KOPT-K1 (cell line): ENCODE data around the gene PPP2R3C.
"Not testable (repeated sequence)": the region's sequence is repeated elsewhere in the genome, so short reads cannot be mapped to it uniquely, and the experiment has no call there.

Source experiments
- H3K27ac ChIP-seq: fragments of 200-600 bp; sonication (generic); 2 replicates; pipeline ENCODE4 v1.5.1; 2016; ENCODE audit warnings: antibody characterized with exemption, mild to moderate bottlenecking, low read depth, low read length; ENCODE audit not compliant: poor library complexity, severe bottlenecking
- H3K36me3 ChIP-seq: fragments of 200-600 bp; sonication (generic); 2 replicates; pipeline ENCODE4 v1.5.1; 2017; ENCODE audit warnings: antibody characterized with exemption, mild to moderate bottlenecking, low read length, moderate library complexity; ENCODE audit not compliant: insufficient read depth
- H3K9me3 ChIP-seq: fragments of 200-600 bp; sonication (generic); 2 replicates; pipeline ENCODE4 v1.5.1; 2017; ENCODE audit warnings: antibody characterized with exemption, low read length, mild to moderate bottlenecking; ENCODE audit not compliant: insufficient read depth, poor library complexity, severe bottlenecking

PPP2R3C gene

GRCh38 chr14:35050652-35051051, 71.1 kb downstream of the PPP2R3C start:
- Histone ChIP-seq H3K36me3 (peaks cover 21% of the 10 kb centered on the region; the same call in 1 of the 2 replicates), H3K27ac (no peak overlapping the region), H3K9me3 (no peaks in the 10 kb centered on the region)

- 0 out of 2 replicates have a peak, but pooled peaks cover 14% of the 10 kb centered on the region for H3K36me3 ChIP-seq
- no peaks in the 10 kb centered on the region for H3K9me3 ChIP-seq
- H3K27ac ChIP-seq: no peak overlapping the region
Observed at GRCh38 chr14:35047976-35048513, 73.7 kb downstream of the PPP2R3C start.

DNA sequence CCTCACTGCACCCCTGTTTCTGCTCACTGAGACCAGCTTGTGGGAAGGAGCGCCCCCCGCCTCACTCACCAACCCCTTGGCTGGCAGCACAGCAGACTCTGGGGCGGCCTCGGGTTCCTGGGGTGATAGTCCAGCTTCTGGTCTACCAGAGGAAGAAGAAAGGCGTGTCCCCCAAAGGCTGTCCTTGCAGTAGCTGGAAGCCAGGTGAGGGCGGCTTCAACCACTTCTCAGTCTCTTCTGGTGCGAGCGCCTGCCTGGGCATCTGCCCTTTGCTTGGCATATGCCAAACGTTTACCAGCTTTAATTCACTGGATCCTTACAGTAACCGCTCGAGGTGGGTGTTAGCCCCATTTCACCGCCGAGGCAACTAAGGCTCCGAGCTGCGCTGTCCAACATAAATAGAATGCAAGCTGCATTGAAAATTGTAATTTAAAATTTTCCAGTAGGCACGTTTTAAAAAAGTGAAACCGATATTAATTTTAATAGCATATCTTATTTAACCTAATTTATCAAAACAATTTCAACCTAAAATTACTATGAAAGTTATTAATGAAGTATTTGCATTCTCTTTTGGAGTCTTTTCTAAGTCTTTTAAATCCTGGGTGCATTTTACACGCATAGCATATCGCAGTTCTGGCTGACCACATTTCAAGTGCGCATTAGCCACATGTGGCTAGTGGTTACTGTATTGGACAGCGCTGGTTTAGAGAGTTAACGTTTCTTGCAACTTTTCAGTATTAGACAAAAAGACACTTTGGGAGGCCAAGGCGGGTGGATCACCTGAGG, 74.8 kb downstream of the PPP2R3C start:
- no peaks in the 10 kb centered on the region for H3K9me3 ChIP-seq
- 0 out of 2 replicates have a peak, but pooled peaks cover 14% of the 10 kb centered on the region for H3K36me3 ChIP-seq
- peak overlapping the region; percentile 73 for H3K27ac ChIP-seq

DNA sequence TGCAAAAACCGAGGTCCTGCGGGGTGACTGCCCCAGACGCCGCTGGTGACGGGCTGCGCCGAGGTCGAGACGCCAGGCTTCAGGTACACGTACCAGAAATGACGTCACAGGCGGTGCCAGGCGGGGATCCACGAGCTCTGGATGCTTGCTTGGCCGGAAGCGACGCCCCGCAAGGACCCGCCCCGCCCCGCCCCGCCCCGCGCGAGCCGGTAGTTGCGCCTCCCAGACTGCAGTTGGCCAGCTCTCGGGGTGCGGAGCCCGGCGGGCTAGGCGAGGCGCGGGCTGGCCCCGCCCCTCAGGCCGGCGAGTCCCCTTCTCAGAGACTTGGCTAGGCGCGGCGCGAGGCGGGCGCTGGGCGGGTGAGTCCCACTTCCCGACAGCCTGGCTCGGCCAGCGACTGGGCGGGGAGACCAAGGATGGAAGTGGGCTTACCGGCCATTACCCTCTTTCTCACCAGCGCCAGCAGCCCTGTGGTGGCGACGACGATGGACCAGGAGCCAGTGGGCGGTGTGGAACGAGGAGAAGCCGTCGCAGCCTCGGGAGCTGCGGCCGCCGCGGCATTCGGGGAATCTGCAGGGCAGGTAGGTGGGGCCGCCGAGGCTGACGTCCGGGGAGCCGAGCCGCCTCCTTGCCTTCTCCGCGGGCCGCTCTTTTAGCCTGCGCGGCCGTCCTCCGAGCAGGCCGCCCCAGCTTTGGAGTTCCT, 75.6 kb downstream of the PPP2R3C start, which contains the start of gene FAM177A1:
FAM177A1 (plus strand) TSS at position 225 of the 703 bp plus-strand sequence; CDS start at position 417, 192 bp downstream.
- 0 out of 2 replicates have a peak, but pooled peaks cover 9% of the 10 kb centered on the region for H3K36me3 ChIP-seq
- H3K27ac ChIP-seq: peak within 1 kb of the TSS; percentile 73
- no peaks in the 10 kb centered on the region for H3K9me3 ChIP-seq

GRCh38 chr14:35045798-35046047, 76.1 kb downstream of the PPP2R3C start:
- 0 out of 2 replicates have a peak, but pooled peaks cover 9% of the 10 kb centered on the region for H3K36me3 ChIP-seq

GRCh38 chr14:35044939-35045797, 76.6 kb downstream of the PPP2R3C start:
- Histone ChIP-seq H3K27ac (peak overlapping the region; percentile 73), H3K36me3 (0 out of 2 replicates have a peak, but pooled peaks cover 9% of the 10 kb centered on the region), H3K9me3 (no peaks in the 10 kb centered on the region)

More at GRCh38 chr14:35045798-35046047, 76.1 kb downstream of the PPP2R3C start:
- peak overlapping the region; percentile 73 for H3K27ac ChIP-seq
- H3K9me3 ChIP-seq: no peaks in the 10 kb centered on the region

DNA sequence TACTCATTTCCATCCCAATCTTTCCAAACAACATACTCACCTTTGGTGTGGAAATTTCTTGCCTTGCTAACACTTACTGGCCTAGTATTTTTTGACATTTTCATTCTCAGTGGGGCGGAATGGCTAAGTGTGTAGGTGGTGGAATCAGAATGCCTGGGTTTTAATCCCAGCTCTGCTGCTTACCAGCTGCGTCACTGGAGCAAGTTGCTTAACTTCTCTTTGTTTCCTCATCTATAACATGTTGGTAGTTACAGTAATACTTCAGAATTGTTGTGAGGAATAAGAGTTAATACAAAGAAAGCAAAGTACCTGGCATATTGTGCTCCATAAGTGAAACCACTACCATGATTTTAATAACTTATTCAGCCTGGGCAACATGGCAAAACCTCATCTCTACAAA, 78.7 kb downstream of the PPP2R3C start:
- Histone ChIP-seq H3K27ac (no peak overlapping the region), H3K36me3 (no peaks in the 10 kb centered on the region), H3K9me3 (no peaks in the 10 kb centered on the region)

- H3K9me3 ChIP-seq: no peaks in the 10 kb centered on the region
- no peaks in the 10 kb centered on the region for H3K36me3 ChIP-seq
- H3K27ac ChIP-seq: no peak overlapping the region
Observed at GRCh38 chr14:35042632-35043031, 79.2 kb downstream of the PPP2R3C start.

- not testable (repeated sequence) for H3K27ac ChIP-seq
- Histone ChIP-seq H3K9me3 (peaks cover 19% of the 10 kb centered on the region), H3K36me3 (peaks cover 12% of the 10 kb centered on the region)
Observed at GRCh38 chr14:35038312-35038711, 83.5 kb downstream of the PPP2R3C start.
